H9 (cell line): Measurements from ENCODE around the gene RAI14. TPM values are rescaled to one million over a fixed set of nuclear protein-coding genes. Genes with fewer than 3 reads are reported as not detected.

Experiments
- DNase-seq: peaks from one replicate; pipeline ENCODE4 v3.0.0-alpha.2; 2017
- H2AFZ ChIP-seq: one replicate; pipeline ENCODE4 v1.6.1; 2013; ENCODE audit warnings: mild to moderate bottlenecking, low read length, control low read depth, moderate library complexity
- H2AK5ac ChIP-seq: 2 replicates; pipeline ENCODE4 v1.6.1; 2013; ENCODE audit warnings: low read length, control low read depth, mixed read lengths; ENCODE audit not compliant: insufficient read length
- H2BK120ac ChIP-seq: one replicate; pipeline ENCODE4 v1.6.1; 2013; ENCODE audit warnings: low read depth, mild to moderate bottlenecking, low read length, control low read depth, inconsistent platforms; ENCODE audit not compliant: poor library complexity, severe bottlenecking
- H2BK12ac ChIP-seq: 2 replicates; pipeline ENCODE4 v1.6.1; 2013; ENCODE audit warnings: low read length, control low read depth, mixed read lengths, low read depth; ENCODE audit not compliant: insufficient read length
- H2BK15ac ChIP-seq: 2 replicates; pipeline ENCODE4 v1.6.1; 2013; ENCODE audit warnings: low read depth, low read length, control low read depth
- H2BK20ac ChIP-seq: one replicate; pipeline ENCODE4 v1.6.1; 2013; ENCODE audit warnings: low read depth, mild to moderate bottlenecking, low read length, control low read depth, inconsistent platforms; ENCODE audit not compliant: poor library complexity, severe bottlenecking
- H2BK5ac ChIP-seq: 2 replicates; pipeline ENCODE4 v1.6.1; 2013; ENCODE audit warnings: low read length, control low read depth, mixed read lengths; ENCODE audit not compliant: insufficient read length
- H3K14ac ChIP-seq: 2 replicates; pipeline ENCODE4 v1.6.1; 2013; ENCODE audit warnings: low read length, control low read depth; ENCODE audit not compliant: insufficient read depth
- H3K18ac ChIP-seq: 2 replicates; pipeline ENCODE4 v1.6.1; 2013; ENCODE audit warnings: low read depth, mild to moderate bottlenecking, mixed read lengths, low read length, control low read depth; ENCODE audit not compliant: insufficient read length
- H3K23ac ChIP-seq: 2 replicates; pipeline ENCODE4 v1.6.1; 2013; ENCODE audit warnings: low read length, control low read depth, mixed read lengths, low read depth; ENCODE audit not compliant: insufficient read length
- H3K23me2 ChIP-seq: 2 replicates; pipeline ENCODE4 v1.6.1; 2013; ENCODE audit warnings: low read depth, mild to moderate bottlenecking, mixed read lengths, low read length, control low read depth; ENCODE audit not compliant: insufficient read length, poor library complexity, severe bottlenecking
- H3K27ac ChIP-seq: 2 replicates; pipeline ENCODE4 v1.5.1; 2013; ENCODE audit warnings: low read length, control low read depth, mixed read lengths, low read depth; ENCODE audit not compliant: insufficient read length
- H3K27me3 ChIP-seq: 2 replicates; pipeline ENCODE4 v1.6.1; 2013; ENCODE audit warnings: low read length, control low read depth, inconsistent platforms; ENCODE audit not compliant: insufficient read depth
- H3K4ac ChIP-seq: 2 replicates; pipeline ENCODE4 v1.6.1; 2013; ENCODE audit warnings: low read depth, mild to moderate bottlenecking, control low read depth, inconsistent platforms, low read length, moderate library complexity
- H3K4me1 ChIP-seq: 2 replicates; pipeline ENCODE4 v1.6.1; 2013; ENCODE audit warnings: low read length, control low read depth, inconsistent platforms; ENCODE audit not compliant: insufficient read depth
- H3K4me2 ChIP-seq: 2 replicates; pipeline ENCODE4 v1.6.1; 2013; ENCODE audit warnings: low read length, control low read depth, mixed read lengths; ENCODE audit not compliant: insufficient read length, insufficient read depth
- H3K56ac ChIP-seq: 2 replicates; pipeline ENCODE4 v1.6.1; 2013; ENCODE audit warnings: low read depth, mild to moderate bottlenecking, mixed read lengths, low read length, control low read depth; ENCODE audit not compliant: insufficient read length
- H3K79me1 ChIP-seq: 2 replicates; pipeline ENCODE4 v1.6.1; 2013; ENCODE audit warnings: low read depth, mild to moderate bottlenecking, moderate library complexity, low read length, control low read depth, inconsistent platforms; ENCODE audit not compliant: insufficient read depth, poor library complexity, severe bottlenecking
- H3K79me2 ChIP-seq: 2 replicates; pipeline ENCODE4 v1.6.1; 2013; ENCODE audit warnings: low read length, control low read depth, inconsistent platforms; ENCODE audit not compliant: insufficient read depth
- H3K9ac ChIP-seq: 2 replicates; pipeline ENCODE4 v1.6.1; 2013; ENCODE audit warnings: low read length, control low read depth, mixed read lengths; ENCODE audit not compliant: insufficient read length; ENCODE audit errors: extremely low read depth
- H3K9me3 ChIP-seq: one replicate; pipeline ENCODE4 v1.6.1; 2013; ENCODE audit warnings: low read depth, low read length, inconsistent platforms; ENCODE audit not compliant: control insufficient read depth
- H3T11ph ChIP-seq: one replicate; pipeline ENCODE4 v1.6.1; 2013; ENCODE audit warnings: mild to moderate bottlenecking, low read length, control low read depth, inconsistent platforms
- H4K20me1 ChIP-seq: one replicate; pipeline ENCODE4 v1.6.1; 2013; ENCODE audit not compliant: control insufficient read depth, insufficient read length, insufficient read depth
- H4K5ac ChIP-seq: 2 replicates; pipeline ENCODE4 v1.6.1; 2013; ENCODE audit warnings: low read depth, mild to moderate bottlenecking, mixed read lengths, low read length, control low read depth; ENCODE audit not compliant: insufficient read length
- H4K8ac ChIP-seq: replicated peaks from 2 replicates; pipeline ENCODE4 v1.6.1; 2013; ENCODE audit warnings: low read length, control low read depth, mixed read lengths, low read depth; ENCODE audit not compliant: insufficient read length
- H4K91ac ChIP-seq: 2 replicates; pipeline ENCODE4 v1.6.1; 2013; ENCODE audit warnings: low read depth, mild to moderate bottlenecking, moderate library complexity, mixed read lengths, low read length, control low read depth; ENCODE audit not compliant: insufficient read length
- H3K27ac Mint-ChIP-seq, 3 experiments: 2 replicates in 2 of 3; 3 replicates in 1 of 3; pipeline ENCODE4 v1.8.0; 2020 to 2021; ENCODE audit warnings: mixed read lengths in 3 of 3, mild to moderate bottlenecking in 1 of 3, moderate library complexity in 1 of 3
- H3K27me3 Mint-ChIP-seq: 2 replicates; pipeline ENCODE4 v1.8.0; 2021; ENCODE audit warnings: low read depth, mild to moderate bottlenecking, moderate library complexity, mixed read lengths
- H3K36me3 Mint-ChIP-seq, 3 experiments: 2 replicates in 2 of 3; 3 replicates in 1 of 3; pipeline ENCODE4 v1.8.0; 2020 to 2021; ENCODE audit warnings: low read depth in 3 of 3, mixed read lengths in 3 of 3; ENCODE audit not compliant: insufficient read depth in 1 of 3
- H3K4me1 Mint-ChIP-seq, 2 experiments: 2 replicates each; pipeline ENCODE4 v1.8.0; 2020; ENCODE audit warnings: mixed read lengths in 2 of 2
- H3K4me3 Mint-ChIP-seq, 2 experiments: 2 replicates in 1 of 2; 3 replicates in 1 of 2; pipeline ENCODE4 v1.8.0; 2020 to 2021; ENCODE audit warnings: mild to moderate bottlenecking in 2 of 2, mixed read lengths in 2 of 2, moderate library complexity in 1 of 2
- H3K9me3 Mint-ChIP-seq, 2 experiments: 2 replicates in 1 of 2; 3 replicates in 1 of 2; pipeline ENCODE4 v1.8.0; 2020; ENCODE audit warnings: mild to moderate bottlenecking in 2 of 2, mixed read lengths in 2 of 2, moderate library complexity in 1 of 2
- CTCF ChIP-seq: fragments of 200-600 bp; sonication (generic); conservative IDR thresholded peaks from 3 replicates; pipeline ENCODE4 v1.8.0; 2021; ENCODE audit warnings: antibody characterized with exemption, mild to moderate bottlenecking
- total RNA-seq: library from RNA; stranded (reverse); gene quantifications from 2 replicates; pipeline ENCODE4 v1.2.1, GENCODE V29; 2021

The RAI14 gene
- total RNA-seq, 1 experiment from 2014 or later = 127 TPM

GRCh38 chr5:34831303-34831702 lies 175.2 kb downstream of the RAI14 start:
- Histone ChIP-seq H3K14ac (no peak overlapping the region), H3T11ph (no peak overlapping the region), H2BK5ac (no peak overlapping the region), H2BK120ac (no peak overlapping the region), H3K79me2 (no peaks in the 10 kb centered on the region), H2BK20ac (no peak overlapping the region), H3K4ac (no peak overlapping the region), H3K27ac (no peak overlapping the region), H4K5ac (no peak overlapping the region), H3K79me1 (no peaks in the 10 kb centered on the region), H2BK15ac (no peak overlapping the region), H2AK5ac (no peak overlapping the region), H3K23ac (no peak overlapping the region), H2AFZ (no peak overlapping the region), H2BK12ac (no peak overlapping the region), H4K20me1 (no peaks in the 10 kb centered on the region), H4K91ac (no peak overlapping the region), H3K18ac (no peak overlapping the region), H3K56ac (no peak overlapping the region), H3K4me2 (no peak overlapping the region), H3K9me3 (no peaks in the 10 kb centered on the region), H3K4me1 (0 out of 2 replicates have a peak, but pooled peaks cover 3% of the 10 kb centered on the region), H3K23me2 (no peaks in the 10 kb centered on the region), H4K8ac (no peak overlapping the region), H3K27me3 (no peaks in the 10 kb centered on the region), H3K9ac (no peak overlapping the region)
- H3K27me3 Mint-ChIP-seq = no peaks in the 10 kb centered on the region
- no peak for DNase-seq
- no peak overlapping the region for H3K4me3 Mint-ChIP-seq
- peaks cover 4% of the 10 kb centered on the region in 2 experiments; a peak in 3 of 5 replicates for H3K9me3 Mint-ChIP-seq
- no peak overlapping the region for H3K27ac Mint-ChIP-seq
- peaks cover 49 to 76% (median 67%) of the 10 kb centered on the region in 3 experiments for H3K36me3 Mint-ChIP-seq
- peaks cover 13 to 15% of the 10 kb centered on the region in 2 experiments for H3K4me1 Mint-ChIP-seq
- no peak for TF ChIP-seq CTCF
